ENCODE results near the gene NINL.

The NINL gene

GRCh38 chr20:25532015-25532751 lies 53.1 kb downstream of the NINL start:
- H3K36me3 ChIP-seq (ENCODE audit: control insufficient read depth, insufficient read depth, low read length), result peaks cover 12% of the 10 kb centered on the region
- H3K27ac ChIP-seq (ENCODE audit: low read depth, low read length, severe bottlenecking), result peak overlapping the region; percentile 13
- H3K4me3 ChIP-seq (ENCODE audit: extremely low read depth, insufficient read depth, low read length, poor library complexity, severe bottlenecking), result no peak overlapping the region
- 76 to 80% methylated on average over 12 of the region's 12 CpGs for WGBS, 2 experiments (ENCODE audit: insufficient coverage in 2 of 2)
- H3K4me1 ChIP-seq (ENCODE audit: control insufficient read depth, insufficient read depth, low read length, poor library complexity, severe bottlenecking), result no peaks in the 10 kb centered on the region
- H3K9me3 ChIP-seq (ENCODE audit: control insufficient read depth, low read length), result no peaks in the 10 kb centered on the region

GRCh38 chr20:25529295-25529951 lies 55.9 kb downstream of the NINL start:
- H3K27ac ChIP-seq (ENCODE audit: low read depth, low read length, severe bottlenecking), result no peak overlapping the region
- H3K4me1 ChIP-seq (ENCODE audit: control insufficient read depth, insufficient read depth, low read length, poor library complexity, severe bottlenecking), result peaks cover 19% of the 10 kb centered on the region
- H3K4me3 ChIP-seq (ENCODE audit: extremely low read depth, insufficient read depth, low read length, poor library complexity, severe bottlenecking), result no peak overlapping the region
- H3K9me3 ChIP-seq (ENCODE audit: control insufficient read depth, low read length), result no peaks in the 10 kb centered on the region
- WGBS, 2 experiments (ENCODE audit: insufficient coverage in 2 of 2), result 91 to 95% methylated on average over 4 of the region's 9 CpGs
- peaks cover 13% of the 10 kb centered on the region for H3K36me3 ChIP-seq (ENCODE audit: control insufficient read depth, insufficient read depth, low read length)

GRCh38 chr20:25527949-25528348 lies 57.4 kb downstream of the NINL start:
- Histone ChIP-seq H3K9me3 (ENCODE audit: control insufficient read depth, low read length) (no peaks in the 10 kb centered on the region), H3K4me3 (ENCODE audit: extremely low read depth, insufficient read depth, low read length, poor library complexity, severe bottlenecking) (no peak overlapping the region), H3K27ac (ENCODE audit: low read depth, low read length, severe bottlenecking) (no peak overlapping the region), H3K4me1 (ENCODE audit: control insufficient read depth, insufficient read depth, low read length, poor library complexity, severe bottlenecking) (peaks cover 19% of the 10 kb centered on the region), H3K36me3 (ENCODE audit: control insufficient read depth, insufficient read depth, low read length) (peaks cover 27% of the 10 kb centered on the region)
- 80% methylated on average over 1 of the region's 2 CpGs; no CpG with 5 or more reads in 1 of the 2 experiments for WGBS, 2 experiments (ENCODE audit: insufficient coverage in 2 of 2)

- 91 to 99% methylated on average over 4 to 8 of the region's 9 CpGs for WGBS, 2 experiments (ENCODE audit: insufficient coverage in 2 of 2)
- peaks cover 19% of the 10 kb centered on the region for H3K4me1 ChIP-seq (ENCODE audit: control insufficient read depth, insufficient read depth, low read length, poor library complexity, severe bottlenecking)
- peaks cover 36% of the 10 kb centered on the region for H3K36me3 ChIP-seq (ENCODE audit: control insufficient read depth, insufficient read depth, low read length)
- H3K27ac ChIP-seq (ENCODE audit: low read depth, low read length, severe bottlenecking), result peak overlapping the region; percentile 11
- no peak overlapping the region for H3K4me3 ChIP-seq (ENCODE audit: extremely low read depth, insufficient read depth, low read length, poor library complexity, severe bottlenecking)
- no peaks in the 10 kb centered on the region for H3K9me3 ChIP-seq (ENCODE audit: control insufficient read depth, low read length)
Observed at GRCh38 chr20:25526446-25526845, 58.9 kb downstream of the NINL start.

GRCh38 chr20:25525867-25526266 lies 59.5 kb downstream of the NINL start:
- H3K27ac ChIP-seq (ENCODE audit: low read depth, low read length, severe bottlenecking), result peak overlapping the region; percentile 11
- H3K36me3 ChIP-seq (ENCODE audit: control insufficient read depth, insufficient read depth, low read length), result peaks cover 42% of the 10 kb centered on the region
- peaks cover 19% of the 10 kb centered on the region for H3K4me1 ChIP-seq (ENCODE audit: control insufficient read depth, insufficient read depth, low read length, poor library complexity, severe bottlenecking)
- WGBS, 2 experiments (ENCODE audit: insufficient coverage in 2 of 2), result 100% methylated on average over 1 of the region's 2 CpGs
- H3K4me3 ChIP-seq (ENCODE audit: extremely low read depth, insufficient read depth, low read length, poor library complexity, severe bottlenecking), result no peak overlapping the region
- no peaks in the 10 kb centered on the region for H3K9me3 ChIP-seq (ENCODE audit: control insufficient read depth, low read length)

GRCh38 chr20:25525295-25525694 lies 60.0 kb downstream of the NINL start:
- Histone ChIP-seq H3K27ac (ENCODE audit: low read depth, low read length, severe bottlenecking) (no peak overlapping the region), H3K36me3 (ENCODE audit: control insufficient read depth, insufficient read depth, low read length) (peaks cover 48% of the 10 kb centered on the region), H3K4me1 (ENCODE audit: control insufficient read depth, insufficient read depth, low read length, poor library complexity, severe bottlenecking) (peaks cover 19% of the 10 kb centered on the region), H3K9me3 (ENCODE audit: control insufficient read depth, low read length) (no peaks in the 10 kb centered on the region), H3K4me3 (ENCODE audit: extremely low read depth, insufficient read depth, low read length, poor library complexity, severe bottlenecking) (no peak overlapping the region)
- WGBS, 2 experiments (ENCODE audit: insufficient coverage in 2 of 2), result 93 to 95% methylated on average over 4 of the region's 6 CpGs

GRCh38 chr20:25521382-25521781 lies 63.9 kb downstream of the NINL start:
- no peak overlapping the region for H3K27ac ChIP-seq (ENCODE audit: low read depth, low read length, severe bottlenecking)
- 80 to 86% methylated on average over 1 of the region's 2 CpGs for WGBS, 2 experiments (ENCODE audit: insufficient coverage in 2 of 2)
- H3K36me3 ChIP-seq (ENCODE audit: control insufficient read depth, insufficient read depth, low read length), result peaks cover 75% of the 10 kb centered on the region
- no peak overlapping the region for H3K4me3 ChIP-seq (ENCODE audit: extremely low read depth, insufficient read depth, low read length, poor library complexity, severe bottlenecking)
- peaks cover 14% of the 10 kb centered on the region for H3K4me1 ChIP-seq (ENCODE audit: control insufficient read depth, insufficient read depth, low read length, poor library complexity, severe bottlenecking)
- peaks cover 11% of the 10 kb centered on the region for H3K9me3 ChIP-seq (ENCODE audit: control insufficient read depth, low read length)

GRCh38 chr20:25517124-25517523 lies 68.2 kb downstream of the NINL start:
- Histone ChIP-seq H3K36me3 (ENCODE audit: control insufficient read depth, insufficient read depth, low read length) (peaks cover 87% of the 10 kb centered on the region), H3K4me1 (ENCODE audit: control insufficient read depth, insufficient read depth, low read length, poor library complexity, severe bottlenecking) (no peaks in the 10 kb centered on the region), H3K4me3 (ENCODE audit: extremely low read depth, insufficient read depth, low read length, poor library complexity, severe bottlenecking) (no peak overlapping the region), H3K27ac (ENCODE audit: low read depth, low read length, severe bottlenecking) (no peak overlapping the region), H3K9me3 (ENCODE audit: control insufficient read depth, low read length) (peaks cover 35% of the 10 kb centered on the region)
- 80 to 100% methylated on average over 2 to 3 of the region's 3 CpGs for WGBS, 2 experiments (ENCODE audit: insufficient coverage in 2 of 2)

- peaks cover 35% of the 10 kb centered on the region for H3K9me3 ChIP-seq (ENCODE audit: control insufficient read depth, low read length)
- no peak overlapping the region for H3K4me3 ChIP-seq (ENCODE audit: extremely low read depth, insufficient read depth, low read length, poor library complexity, severe bottlenecking)
- peaks cover 86% of the 10 kb centered on the region for H3K36me3 ChIP-seq (ENCODE audit: control insufficient read depth, insufficient read depth, low read length)
- WGBS, 2 experiments (ENCODE audit: insufficient coverage in 2 of 2), result 94 to 100% methylated on average over 1 to 2 of the region's 2 CpGs
- no peaks in the 10 kb centered on the region for H3K4me1 ChIP-seq (ENCODE audit: control insufficient read depth, insufficient read depth, low read length, poor library complexity, severe bottlenecking)
- H3K27ac ChIP-seq (ENCODE audit: low read depth, low read length, severe bottlenecking), result no peak overlapping the region
Observed at GRCh38 chr20:25514747-25515340, 70.5 kb downstream of the NINL start.

- peaks cover 89% of the 10 kb centered on the region for H3K36me3 ChIP-seq (ENCODE audit: control insufficient read depth, insufficient read depth, low read length)
Observed at GRCh38 chr20:25514195-25514594, 71.1 kb downstream of the NINL start.

More at GRCh38 chr20:25514195-25514594, 71.1 kb downstream of the NINL start:
- H3K4me3 ChIP-seq (ENCODE audit: extremely low read depth, insufficient read depth, low read length, poor library complexity, severe bottlenecking), result no peak overlapping the region
- H3K9me3 ChIP-seq (ENCODE audit: control insufficient read depth, low read length), result peaks cover 35% of the 10 kb centered on the region
- WGBS, 2 experiments (ENCODE audit: insufficient coverage in 2 of 2), result 86 to 100% methylated on average over 1 of the region's 2 CpGs
- no peak overlapping the region for H3K27ac ChIP-seq (ENCODE audit: low read depth, low read length, severe bottlenecking)
- H3K4me1 ChIP-seq (ENCODE audit: control insufficient read depth, insufficient read depth, low read length, poor library complexity, severe bottlenecking), result no peaks in the 10 kb centered on the region

Data from mesodermal cell (in vitro differentiated cells).